Mucosa of descending colon (tissue), 3 donors: ENCODE data around the gene THOP1. TPM values are rescaled to one million over a fixed set of nuclear protein-coding genes. Genes with fewer than 3 reads are reported as not detected.

Experiments used
- ATAC-seq: fragments of 200-7000 bp; cut with Tn5 transposase; one replicate; pipeline ENCODE4 v1.9.1; 2020; ENCODE audit warnings: mild to moderate bottlenecking, moderate library complexity
- DNase-seq, 3 donors: peaks; one replicate each; pipeline ENCODE4 v3.0.0-alpha.2; 2020
- H3K36me3 ChIP-seq: fragments of 200-600 bp; one replicate; pipeline ENCODE4 v1.8.0; 2021; ENCODE audit warnings: low read depth, mild to moderate bottlenecking
- H3K4me1 ChIP-seq: fragments of 200-600 bp; one replicate; pipeline ENCODE4 v1.8.0; 2021; ENCODE audit warnings: low read depth, mild to moderate bottlenecking
- H3K4me3 ChIP-seq: fragments of 200-600 bp; one replicate; pipeline ENCODE4 v1.8.0; 2021; ENCODE audit warnings: mild to moderate bottlenecking
- H3K9me3 ChIP-seq: fragments of 200-600 bp; one replicate; pipeline ENCODE4 v1.8.0; 2021; ENCODE audit warnings: mild to moderate bottlenecking
- intact Hi-C, 2 donors: fragments of 100-400 bp; cut with DNase I in 1 of 2; cut with micrococcal nuclease in 1 of 2; formaldehyde crosslinking; loops; one replicate each; pipeline versions ENCODE4 v1.11.0 to v1.11.1; 2022; cut with DNase I, micrococcal nuclease
- total RNA-seq, 3 donors: library from RNA; stranded (reverse); fragmentation: NEBNext Ultra II Directional in 2 of 3; extraction: Animal tissue kit (Norgen Biotek cat#: 25700) in 2 of 3; gene quantifications; one replicate each; pipeline versions ENCODE4 v1.2.1 to v1.2.4, GENCODE V29; 2021 to 2023
- TF ChIP-seq, protein P1 (sequence below): fragments of 200-600 bp; IDR thresholded peaks from one replicate; pipeline ENCODE4 v1.8.0; 2022; ENCODE audit warnings: antibody characterized with exemption, mild to moderate bottlenecking
- donor health status: DM: no; HTN: no; CAD: no; lungs with moderate emphysema.
- donor health status: DM: no; HTN: no; CAD: no.
- donor health status: DM: no; HTN: yes; CAD: no.

THOP1 gene
- total RNA-seq, 3 donors from 2014 or later, result 38.5 to 53.1 (median 46.6) TPM

DNA sequence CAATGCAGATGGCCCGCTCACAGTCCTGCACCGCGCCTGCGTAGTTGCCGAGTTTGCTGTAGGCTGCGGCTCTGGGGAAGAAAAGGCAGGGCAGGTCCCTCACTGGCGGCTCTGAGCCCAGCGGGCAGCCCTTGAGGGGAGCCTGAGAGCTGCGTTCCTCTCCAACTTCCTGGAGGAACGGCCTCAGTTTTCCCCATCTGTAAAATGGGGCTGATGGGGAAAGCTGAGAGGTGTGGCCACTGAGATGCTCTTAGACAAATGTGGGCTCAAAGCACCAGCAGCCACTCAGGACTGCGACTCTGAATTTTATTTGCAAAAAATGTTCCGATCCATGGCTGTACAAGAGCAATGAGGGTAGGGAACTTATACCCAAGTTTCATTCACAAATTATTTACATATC is 21.6 kb upstream of the THOP1 start:
- no peak for ATAC-seq
- H3K4me1 ChIP-seq, result no peaks in the 10 kb centered on the region
- TF ChIP-seq, protein P1, sequence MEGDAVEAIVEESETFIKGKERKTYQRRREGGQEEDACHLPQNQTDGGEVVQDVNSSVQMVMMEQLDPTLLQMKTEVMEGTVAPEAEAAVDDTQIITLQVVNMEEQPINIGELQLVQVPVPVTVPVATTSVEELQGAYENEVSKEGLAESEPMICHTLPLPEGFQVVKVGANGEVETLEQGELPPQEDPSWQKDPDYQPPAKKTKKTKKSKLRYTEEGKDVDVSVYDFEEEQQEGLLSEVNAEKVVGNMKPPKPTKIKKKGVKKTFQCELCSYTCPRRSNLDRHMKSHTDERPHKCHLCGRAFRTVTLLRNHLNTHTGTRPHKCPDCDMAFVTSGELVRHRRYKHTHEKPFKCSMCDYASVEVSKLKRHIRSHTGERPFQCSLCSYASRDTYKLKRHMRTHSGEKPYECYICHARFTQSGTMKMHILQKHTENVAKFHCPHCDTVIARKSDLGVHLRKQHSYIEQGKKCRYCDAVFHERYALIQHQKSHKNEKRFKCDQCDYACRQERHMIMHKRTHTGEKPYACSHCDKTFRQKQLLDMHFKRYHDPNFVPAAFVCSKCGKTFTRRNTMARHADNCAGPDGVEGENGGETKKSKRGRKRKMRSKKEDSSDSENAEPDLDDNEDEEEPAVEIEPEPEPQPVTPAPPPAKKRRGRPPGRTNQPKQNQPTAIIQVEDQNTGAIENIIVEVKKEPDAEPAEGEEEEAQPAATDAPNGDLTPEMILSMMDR, result no peak
- H3K4me3 ChIP-seq, result no peak overlapping the region
- no peak for DNase-seq
- intact Hi-C loops, result no loop called here
- H3K9me3 ChIP-seq, result no peaks in the 10 kb centered on the region
- H3K36me3 ChIP-seq, result no peaks in the 10 kb centered on the region

- DNase-seq (no peak), ATAC-seq (no peak)
- Histone ChIP-seq H3K4me3 (no peak overlapping the region), H3K4me1 (no peaks in the 10 kb centered on the region), H3K9me3 (no peaks in the 10 kb centered on the region), H3K36me3 (no peaks in the 10 kb centered on the region)
- intact Hi-C loops, result no loop called here
- TF ChIP-seq, protein P1, result no peak
These were observed 20.4 kb upstream of the THOP1 start for GRCh38 chr19:2764945-2765344.

- TF ChIP-seq, protein P1, result no peak
- no peaks in the 10 kb centered on the region for H3K36me3 ChIP-seq
- DNase-seq, result no peak
- no peak overlapping the region for H3K4me3 ChIP-seq
- intact Hi-C loops, result no loop called here
- no peaks in the 10 kb centered on the region for H3K9me3 ChIP-seq
- no peak for ATAC-seq
- H3K4me1 ChIP-seq, result peaks cover 3% of the 10 kb centered on the region
These were observed 19.9 kb upstream of the THOP1 start for GRCh38 chr19:2765376-2765775.

- no peak for ATAC-seq
- DNase-seq, result no peak
- TF ChIP-seq, protein P1, result no peak
- intact Hi-C loops, result no loop called here
- no peaks in the 10 kb centered on the region for H3K9me3 ChIP-seq
- no peaks in the 10 kb centered on the region for H3K36me3 ChIP-seq
- H3K4me3 ChIP-seq, result no peak overlapping the region
- H3K4me1 ChIP-seq, result peaks cover 7% of the 10 kb centered on the region
These were observed 18.5 kb upstream of the THOP1 start for GRCh38 chr19:2766594-2767372.

DNA sequence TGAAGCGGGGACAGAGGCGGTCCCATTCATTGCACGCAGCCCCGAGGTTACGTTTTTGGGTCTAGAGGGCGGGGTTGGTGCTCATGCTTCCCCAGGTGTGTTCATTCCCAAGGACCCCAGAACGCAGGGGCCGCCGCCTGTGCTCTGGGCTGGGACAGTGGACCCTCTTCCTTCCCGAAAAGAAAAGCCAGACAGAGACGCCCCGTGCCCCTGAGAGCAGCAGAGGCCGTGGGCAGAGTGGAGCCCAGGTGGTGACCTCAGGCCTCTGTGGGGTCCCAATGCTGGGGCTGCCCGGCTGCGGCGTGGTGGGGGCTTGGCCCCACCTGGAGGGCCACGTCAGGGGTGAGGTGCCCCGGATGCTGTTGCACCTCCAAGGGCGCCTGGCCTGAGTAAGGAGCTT is 17.6 kb upstream of the THOP1 start:
- intact Hi-C loops, result no loop called here
- Histone ChIP-seq H3K4me1 (peaks cover 7% of the 10 kb centered on the region), H3K4me3 (no peak overlapping the region), H3K9me3 (no peaks in the 10 kb centered on the region), H3K36me3 (no peaks in the 10 kb centered on the region)
- TF ChIP-seq, protein P1, result no peak
- no peak for DNase-seq
- no peak for ATAC-seq
